DMS53 (cell line): ENCODE measurements around the gene WDR7.

Source experiments
- DNase-seq: peaks from one replicate; lab custom pipeline; 2025; lab: John Stamatoyannopoulos, UW

WDR7 gene

DNA sequence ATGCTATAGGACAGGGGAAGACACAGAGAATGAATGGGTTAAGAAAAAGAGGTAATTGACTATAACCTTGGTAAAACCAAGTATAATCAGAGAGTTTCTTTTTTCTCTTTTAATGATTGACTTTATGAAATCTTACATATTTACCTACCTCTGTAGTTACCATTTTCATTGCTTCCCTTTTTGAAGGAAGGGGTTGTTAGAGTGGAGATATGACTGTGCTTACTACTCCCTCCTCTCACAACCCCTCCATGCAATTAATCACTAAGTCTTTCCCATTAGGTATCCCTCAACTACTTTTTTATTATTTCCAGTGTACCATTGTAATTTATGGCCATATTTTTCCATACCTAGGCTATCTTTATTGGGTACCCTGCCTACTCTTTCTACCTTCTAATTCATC is 71.4 kb downstream of the WDR7 start:
- DNase-seq, result no peak

DNA sequence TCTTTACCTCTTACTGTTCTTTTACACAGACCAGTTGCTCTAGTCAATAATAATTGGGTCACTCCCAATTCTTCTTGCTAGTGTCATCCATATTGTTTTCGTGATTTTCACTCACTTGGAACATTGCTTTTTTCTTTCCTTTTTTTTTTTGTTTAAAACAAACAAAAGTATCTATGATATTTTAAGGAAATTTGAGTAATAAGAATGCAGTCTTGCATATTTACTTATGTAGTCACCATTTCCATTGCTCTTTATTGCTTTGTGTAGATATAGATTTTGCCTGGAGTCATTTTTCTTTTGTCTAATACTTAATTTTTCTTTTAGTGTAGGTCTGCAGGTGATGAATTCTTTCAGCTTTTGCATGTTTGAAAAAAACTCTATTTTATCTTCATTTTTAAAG is 71.9 kb downstream of the WDR7 start:
- DNase-seq, result no peak

DNA sequence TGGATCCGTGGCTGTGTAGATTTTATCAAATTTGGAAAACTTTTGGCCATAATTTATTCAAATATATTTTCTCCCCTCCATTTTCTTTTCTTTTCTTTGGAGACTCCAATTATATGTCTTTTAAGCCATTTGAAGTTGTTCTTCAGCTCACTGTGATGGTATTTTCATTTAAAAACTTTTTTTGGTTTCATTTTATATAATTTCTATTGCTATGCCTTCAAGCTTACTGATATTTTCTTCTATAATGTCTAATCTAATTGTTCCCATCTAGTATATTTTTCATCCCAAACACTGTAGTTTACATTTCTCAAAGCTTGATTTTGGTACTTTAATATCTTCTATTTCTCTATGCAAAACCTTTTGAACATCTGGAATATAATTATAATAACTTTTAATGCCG is 72.5 kb downstream of the WDR7 start:
- no peak for DNase-seq

DNA sequence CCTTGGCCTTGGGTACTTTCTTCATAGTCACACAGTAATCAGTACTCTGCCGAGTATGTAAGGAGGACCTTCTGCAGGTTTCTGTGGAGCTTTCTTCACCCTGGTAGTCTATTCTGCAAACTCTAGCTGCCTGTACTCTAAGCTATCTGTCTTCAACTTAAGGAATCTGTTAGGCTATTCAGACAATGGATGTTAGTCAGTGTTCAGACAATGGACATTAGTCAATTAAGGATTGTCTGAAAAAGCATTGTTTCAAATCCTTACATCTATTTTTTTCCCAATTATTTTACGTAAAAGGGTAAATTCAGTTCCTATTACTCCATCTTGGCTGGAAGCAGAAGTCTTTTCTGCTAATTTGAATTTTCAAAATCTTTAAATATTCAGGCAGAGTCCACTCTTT is 75.7 kb downstream of the WDR7 start:
- DNase-seq, result no peak

DNA sequence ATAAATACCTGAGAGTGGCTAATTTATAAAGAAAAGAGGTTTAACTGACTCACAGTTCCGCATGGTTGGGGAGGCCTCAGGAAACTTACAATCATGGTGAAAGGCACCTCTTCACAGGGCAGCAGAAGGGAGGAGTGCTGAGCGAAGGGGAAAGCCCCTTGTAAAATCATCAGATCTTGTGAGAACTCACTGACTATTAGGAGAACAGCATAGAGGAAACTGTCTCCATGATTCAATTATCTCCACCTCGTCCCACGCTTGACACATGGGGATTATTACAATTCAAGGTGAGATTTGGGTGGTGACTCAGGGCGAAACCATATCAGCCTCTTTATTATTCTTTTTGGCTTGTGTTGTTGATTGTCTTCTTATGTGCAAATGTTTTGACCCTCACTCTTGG is 76.2 kb downstream of the WDR7 start:
- DNase-seq, result no peak

DNA sequence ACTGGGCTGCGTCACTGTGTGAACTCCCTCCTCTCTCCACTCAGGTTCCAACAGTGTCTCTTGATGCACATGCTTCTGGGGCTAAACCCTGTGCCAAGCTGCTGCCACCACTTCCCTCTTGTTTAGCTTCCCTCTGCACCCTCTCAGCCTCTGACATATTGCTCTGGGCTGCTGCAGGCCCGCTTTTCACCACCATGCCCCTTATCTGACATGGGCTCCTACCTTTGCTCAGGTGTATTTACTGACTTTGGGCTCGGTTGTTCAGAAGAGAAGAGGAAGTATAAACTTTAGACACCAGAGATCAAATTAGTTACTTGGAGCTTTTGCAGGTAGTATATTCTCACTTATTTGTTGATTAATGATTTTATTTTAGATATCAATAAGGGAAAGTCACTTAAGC is 77.6 kb downstream of the WDR7 start:
- no peak for DNase-seq

DNA sequence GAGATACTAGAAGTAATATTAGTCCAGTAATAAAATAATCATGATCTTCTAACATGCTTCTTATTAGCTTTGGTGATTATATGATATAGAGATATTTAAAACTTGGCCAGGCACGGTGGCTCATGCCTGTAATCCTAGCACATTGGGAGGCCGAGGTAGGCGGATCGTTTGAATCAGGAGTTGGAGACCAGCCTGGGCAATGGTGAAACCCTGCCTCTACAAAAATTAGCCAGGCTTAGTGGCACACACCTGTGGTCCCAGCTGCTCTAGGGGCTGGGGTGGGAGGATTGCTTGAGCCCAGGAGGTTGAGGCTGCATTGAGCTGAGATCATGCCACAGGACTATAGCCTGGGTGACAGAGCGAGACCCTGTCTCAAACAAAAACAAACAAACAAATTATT is 87.0 kb downstream of the WDR7 start:
- DNase-seq, result no peak

DNA sequence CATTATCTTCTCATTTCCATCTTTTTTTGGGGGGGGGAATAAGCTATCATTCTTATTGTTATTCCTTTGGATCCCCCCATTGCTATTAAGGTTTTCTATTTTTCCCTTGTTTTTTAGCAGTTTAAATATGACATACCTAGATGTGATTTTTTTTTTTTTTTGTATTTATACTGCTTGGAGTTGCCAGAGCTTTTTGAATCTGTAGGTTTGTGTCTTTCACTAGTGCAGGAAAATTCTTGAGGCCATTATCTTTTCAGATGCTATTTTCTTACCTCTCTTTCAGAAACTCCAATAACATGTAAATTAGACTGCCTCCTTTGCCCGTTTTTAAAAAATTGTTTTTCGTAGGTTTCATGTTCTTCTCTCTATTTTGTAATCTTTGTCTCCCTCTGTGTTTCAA is 88.6 kb downstream of the WDR7 start:
- DNase-seq, result no peak

DNA sequence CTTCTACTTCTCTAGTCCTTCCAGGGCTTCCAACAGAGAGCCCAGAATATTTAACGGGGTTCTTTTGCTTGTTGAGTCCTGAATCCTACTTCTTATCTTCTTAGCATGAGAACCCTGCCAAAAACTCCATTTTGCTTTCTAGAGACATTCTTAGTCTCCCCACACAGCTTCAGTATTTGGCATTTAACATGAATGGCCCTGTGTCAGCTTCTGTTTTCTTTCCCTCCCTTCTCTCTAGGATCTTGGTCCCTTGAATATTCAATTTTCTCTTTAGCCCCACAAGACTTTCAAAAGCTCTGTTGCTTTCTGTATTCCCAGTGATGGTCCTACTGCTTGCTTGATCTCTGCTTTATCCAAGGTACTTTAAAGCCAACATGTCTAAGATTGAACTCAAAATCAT is 89.5 kb downstream of the WDR7 start:
- no peak for DNase-seq

DNA sequence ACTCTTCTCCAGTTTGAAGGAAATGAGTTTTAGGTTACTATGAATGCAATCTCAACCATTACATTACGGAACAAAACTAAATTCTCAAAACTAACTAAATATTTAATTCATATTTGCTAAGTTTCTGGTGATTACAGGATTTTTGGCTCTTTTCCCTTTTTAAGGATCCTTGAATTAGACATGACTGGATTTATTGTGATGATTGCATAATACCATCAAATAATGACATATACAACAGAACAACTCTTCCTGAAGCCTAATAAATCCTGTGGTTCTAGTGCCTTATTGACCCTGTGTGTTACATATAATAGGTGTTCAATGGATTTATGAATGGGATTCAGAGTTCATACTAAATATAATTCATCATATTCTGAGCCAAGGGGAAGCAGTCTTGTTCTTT is 90.5 kb downstream of the WDR7 start:
- DNase-seq, result no peak

DNA sequence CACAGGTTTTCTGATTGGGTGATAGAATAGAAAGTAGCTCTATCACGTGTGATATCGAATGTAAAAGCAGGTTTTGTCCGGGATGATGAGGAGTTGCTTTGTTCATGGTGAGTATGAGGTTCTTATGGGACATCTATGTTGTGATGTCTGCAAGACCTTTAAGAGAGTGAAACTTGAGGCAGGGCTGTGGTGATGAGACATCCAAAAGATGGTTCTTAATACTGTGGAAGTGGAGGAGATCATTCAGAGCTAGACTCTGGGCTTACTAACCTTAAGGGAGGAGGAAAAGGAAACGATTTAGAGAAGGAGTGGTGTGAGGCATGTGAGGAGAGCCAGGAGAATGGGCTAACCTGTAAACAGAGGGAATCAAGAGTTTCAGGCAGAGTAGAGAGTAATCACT is 92.0 kb downstream of the WDR7 start:
- no peak for DNase-seq

DNA sequence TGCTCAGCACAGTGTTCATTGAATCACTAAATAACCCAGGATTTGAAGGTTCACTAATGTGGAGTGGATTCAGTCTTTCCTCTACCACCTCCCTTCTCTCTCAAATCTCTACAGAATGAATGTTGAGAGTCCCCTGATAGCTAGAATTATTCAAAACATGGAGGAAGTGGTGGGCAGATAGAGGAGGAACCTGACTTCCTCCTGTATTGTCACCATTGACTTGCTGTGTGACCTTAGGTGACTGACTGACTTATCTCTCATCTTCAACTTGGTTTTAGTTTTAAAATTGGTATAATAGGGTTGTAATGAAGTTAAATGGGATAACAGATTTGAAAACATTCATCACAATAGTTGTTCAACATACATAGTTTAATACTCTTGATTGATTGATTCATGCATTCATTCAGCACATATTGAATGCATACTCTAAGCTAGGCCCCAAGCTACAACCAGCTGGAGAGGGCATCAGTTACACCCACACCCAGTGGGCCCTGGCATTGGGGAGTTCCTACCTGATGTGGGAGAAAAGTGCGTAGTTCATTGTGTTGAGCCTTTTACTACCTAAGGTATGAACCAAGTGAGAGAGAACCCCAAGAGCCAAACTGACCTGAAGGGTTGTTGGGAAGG is 96.0 kb downstream of the WDR7 start:
- DNase-seq, result no peak

DNA sequence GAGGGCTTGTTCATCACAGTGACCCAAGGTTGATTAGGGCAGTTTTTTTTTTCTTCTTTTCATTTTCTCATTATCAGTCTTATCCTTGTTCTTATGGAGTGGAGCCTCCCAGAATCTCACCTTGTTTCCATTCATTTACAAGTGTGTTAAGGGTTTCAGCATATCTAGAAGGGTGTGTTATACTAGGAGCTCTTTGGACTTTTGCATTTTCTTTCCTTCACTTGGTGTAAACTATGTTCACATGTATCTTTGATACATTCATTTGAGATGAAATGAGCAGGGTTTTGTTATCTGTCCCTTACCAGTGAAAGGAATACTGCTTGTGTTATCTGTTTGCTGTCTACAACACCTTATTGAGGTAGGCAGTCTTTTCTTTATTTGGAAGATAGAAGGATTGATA is 96.7 kb downstream of the WDR7 start:
- no peak for DNase-seq

DNA sequence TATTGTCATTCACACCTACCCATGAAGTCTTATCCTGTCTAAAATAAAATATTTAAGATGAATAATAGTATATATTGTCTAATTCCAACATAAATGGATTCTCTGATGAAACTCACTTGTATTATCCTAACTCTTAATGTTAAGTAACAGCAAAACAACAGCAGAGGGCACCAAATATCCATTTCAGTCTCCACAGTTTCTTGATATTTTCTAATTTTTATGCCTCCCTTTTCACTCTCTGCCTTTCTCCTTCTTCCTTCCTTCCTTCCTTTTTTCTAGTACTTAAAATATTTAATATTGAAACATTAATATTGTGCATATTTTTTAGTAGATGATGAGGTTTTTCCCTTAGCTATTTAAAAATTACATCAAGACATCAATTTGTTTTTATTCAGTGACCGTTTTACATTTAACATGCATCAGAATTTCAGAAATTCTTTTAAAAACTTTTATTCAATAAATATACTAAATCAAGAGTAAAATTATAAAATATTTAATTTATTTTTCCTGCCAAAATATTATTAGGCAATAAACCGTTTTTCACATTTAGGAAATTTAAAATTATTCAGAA is 97.6 kb downstream of the WDR7 start:
- peak; percentile 72 for DNase-seq

DNA sequence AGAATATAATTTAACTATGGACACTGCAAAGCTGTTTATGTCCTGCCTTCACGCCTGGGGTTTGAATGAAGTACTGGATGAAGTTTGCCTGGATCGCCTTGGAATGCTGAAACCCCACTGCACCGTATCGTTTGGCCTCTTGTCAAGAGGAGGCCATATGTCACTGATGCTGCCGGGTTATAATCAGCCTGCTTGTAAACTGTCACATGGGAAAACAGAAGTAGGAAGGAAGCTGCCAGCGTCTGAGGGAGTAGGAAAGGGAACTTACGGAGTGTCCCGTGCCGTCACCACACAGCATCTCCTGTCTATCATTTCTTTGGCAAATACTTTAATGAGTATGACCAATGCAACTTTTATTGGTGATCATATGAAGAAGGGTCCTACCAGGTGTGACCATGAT is 105.8 kb downstream of the WDR7 start:
- no peak for DNase-seq

DNA sequence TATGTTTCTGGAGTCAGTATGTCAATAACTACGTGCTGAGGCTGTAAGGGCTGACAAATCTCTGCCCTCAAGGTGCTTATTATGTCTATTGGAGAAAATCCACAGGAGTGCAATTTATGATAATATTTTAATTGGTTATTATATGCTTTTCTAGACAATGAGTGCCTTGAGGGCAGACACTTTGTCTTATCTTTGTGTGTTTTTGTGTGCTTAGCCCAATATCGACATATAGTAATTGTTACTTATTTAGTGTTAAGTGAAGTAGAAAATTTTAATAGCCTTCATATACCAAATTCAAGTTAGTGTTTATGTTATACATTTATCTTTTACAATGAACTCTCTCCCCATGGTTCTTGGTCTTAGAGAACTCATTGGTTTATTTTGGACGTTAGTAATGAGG is 118.9 kb downstream of the WDR7 start:
- no peak for DNase-seq

DNA sequence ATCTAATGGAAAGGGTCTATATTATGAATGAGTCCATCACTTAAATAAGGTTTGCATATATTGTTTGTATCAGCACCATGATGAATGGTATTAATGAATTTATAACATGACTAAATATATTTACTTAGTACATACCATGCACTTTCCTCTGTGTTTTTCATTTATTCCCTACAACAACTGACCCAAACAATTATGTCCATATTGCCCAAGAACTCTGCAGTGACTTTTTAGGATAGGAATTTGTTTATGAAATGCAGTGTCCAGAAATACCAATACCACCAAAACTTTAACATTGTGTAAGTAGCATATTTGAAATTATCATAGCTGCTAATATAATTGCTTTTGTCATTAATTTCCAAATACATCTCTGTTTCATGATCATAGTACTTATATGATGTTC is 119.7 kb downstream of the WDR7 start:
- DNase-seq, result no peak

DNA sequence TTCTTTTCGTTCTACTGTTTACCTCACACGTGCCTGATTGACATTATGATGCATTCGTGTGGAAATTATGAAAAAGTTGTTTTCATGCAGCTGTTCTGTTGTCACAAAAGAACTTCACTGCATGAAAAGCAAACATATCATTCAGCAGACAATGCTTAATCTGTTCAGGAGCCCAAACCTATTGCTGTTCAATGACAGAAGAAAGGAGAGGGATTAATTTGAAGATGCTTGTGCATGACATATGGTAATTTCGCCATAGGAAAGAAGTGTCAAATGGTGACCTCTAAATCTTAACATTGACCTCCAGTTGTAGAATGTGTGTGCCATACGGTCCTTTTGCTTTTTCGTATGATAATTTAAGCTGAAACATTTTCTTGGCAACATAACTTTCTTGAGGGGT is 124.5 kb downstream of the WDR7 start:
- no peak for DNase-seq

DNA sequence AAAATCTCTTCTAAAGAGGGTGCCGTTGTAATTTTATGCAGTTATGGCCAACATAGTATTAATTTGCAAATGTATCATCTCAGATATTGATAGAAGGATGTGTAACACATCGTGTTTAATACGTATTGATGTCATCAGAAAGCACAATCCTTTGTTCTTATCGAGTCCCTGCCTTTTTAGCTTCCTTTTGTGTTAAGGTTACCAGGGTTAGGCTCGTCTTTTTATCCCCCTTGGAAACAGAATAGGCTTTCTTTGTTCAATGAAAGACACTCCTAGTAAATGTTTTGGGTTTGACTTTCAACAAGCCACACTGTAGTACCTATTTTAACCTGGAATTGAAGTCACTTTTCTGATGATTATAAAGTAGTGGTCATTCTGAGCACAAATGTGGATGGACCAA is 136.2 kb downstream of the WDR7 start:
- DNase-seq, result no peak

DNA sequence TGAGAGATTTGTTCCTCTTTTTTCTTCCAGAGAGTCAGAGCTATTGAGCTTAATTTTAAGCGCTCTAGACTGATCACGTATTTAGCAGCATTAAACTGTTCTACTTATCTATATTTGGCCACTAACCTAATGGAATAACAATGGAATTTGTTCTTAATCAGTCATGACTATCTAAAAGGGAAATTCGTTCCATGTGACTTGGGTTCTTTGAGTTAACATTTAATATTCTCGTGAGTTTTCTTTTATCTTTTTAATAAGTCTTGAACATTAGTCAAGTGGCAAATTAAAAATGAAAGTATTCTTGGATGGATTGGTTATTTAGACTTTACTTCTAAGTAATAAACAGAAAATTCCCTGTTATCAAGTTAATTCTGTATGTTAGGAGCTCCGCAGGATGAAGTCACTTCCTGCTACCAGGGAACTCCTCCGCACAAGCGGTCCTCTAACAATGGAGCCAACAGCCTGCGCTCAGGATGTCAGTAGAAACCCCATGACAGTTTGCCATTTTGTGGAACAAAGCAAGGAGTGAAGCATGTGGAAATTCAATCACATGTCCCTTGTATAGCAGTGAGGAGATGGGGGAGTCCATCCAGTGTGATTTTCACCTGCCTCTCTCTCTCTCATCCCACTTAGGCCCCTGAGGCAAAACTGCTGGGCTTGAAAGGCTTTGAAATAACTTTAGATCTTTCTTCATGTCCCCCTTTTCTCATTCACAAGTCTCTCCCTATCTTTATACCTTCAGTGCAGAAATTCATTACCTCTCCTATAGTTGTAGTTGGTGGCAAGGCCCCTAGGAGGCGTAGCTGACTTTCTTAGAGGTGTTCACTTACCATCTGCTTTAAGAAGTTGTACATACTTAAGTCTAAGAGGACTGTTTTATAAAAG is 138.1 kb downstream of the WDR7 start:
- DNase-seq, result peak; percentile 53

DNA sequence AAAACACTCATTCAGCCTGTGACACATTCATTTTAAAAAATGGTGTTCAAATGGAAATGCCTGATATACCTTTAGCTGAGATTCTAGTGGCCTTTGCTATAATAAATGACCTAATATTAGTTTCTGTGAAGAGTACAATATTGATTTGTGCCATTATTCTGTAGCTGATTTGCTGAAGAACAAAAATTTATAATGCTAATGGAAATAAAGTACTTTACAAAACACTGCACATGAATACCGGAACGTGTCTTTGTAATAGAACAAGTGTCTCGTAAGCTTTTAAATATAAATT is 138.7 kb downstream of the WDR7 start:
- DNase-seq, result no peak

DNA sequence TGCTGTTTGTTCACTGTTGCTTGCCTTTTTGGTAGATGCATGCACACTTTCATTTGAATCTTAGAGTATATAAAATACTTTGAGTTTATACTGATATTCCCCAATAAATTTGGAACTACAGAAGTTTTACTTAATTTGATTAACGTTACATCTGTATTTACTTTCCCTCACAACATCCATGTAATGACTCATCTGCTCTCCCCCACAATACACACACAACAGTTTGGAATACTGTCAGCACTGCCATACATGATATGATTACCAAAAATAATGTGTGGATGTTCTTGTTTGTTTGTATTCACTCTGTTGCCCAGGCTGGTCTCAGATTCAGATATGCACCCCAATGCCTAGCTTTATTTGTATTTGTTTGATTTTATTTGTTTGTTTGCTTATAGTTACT is 144.2 kb downstream of the WDR7 start:
- DNase-seq, result no peak

DNA sequence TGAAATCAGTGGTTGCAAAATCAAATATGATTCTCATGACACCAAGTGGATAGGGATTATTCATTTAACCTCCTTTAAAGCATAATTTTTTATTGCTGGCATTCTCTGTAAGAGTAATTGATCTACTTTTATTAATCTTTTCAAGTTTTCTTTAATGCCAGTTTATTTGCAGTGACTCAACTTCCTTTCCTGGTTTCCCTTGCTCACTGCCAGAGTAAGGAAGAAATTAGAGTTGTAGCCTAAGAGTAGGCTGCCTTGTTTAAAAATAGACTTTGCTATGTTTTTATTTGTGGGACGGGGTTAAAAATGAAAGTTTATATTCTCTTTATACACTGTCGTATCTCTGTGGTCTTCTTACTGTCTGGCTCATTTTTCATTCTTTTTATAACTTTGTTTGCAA is 148.6 kb downstream of the WDR7 start:
- no peak for DNase-seq

DNA sequence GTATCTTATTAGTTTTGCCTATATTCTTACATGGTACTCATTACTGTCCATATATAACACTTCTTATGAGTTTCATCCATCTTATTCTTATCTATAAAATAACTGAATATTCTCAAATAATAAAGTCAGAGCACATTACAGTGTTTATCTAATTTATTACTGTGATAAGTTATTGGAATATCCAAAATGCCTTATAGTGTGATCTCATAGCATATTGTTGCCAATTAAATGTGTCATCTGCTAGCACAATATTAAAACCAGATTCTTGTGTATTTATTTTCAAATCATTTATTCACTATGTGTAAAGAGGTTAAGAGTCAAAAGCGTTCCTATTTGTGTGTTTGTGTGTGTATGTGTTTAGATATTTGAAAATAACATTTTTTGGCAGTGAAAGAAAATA is 151.9 kb downstream of the WDR7 start:
- DNase-seq, result no peak
